ENCODE measurements around the gene RAB41.
"Not testable (repeated sequence)": the region's sequence is repeated elsewhere in the genome, so short reads cannot be mapped to it uniquely, and the experiment has no call there.

Gene RAB41

GRCh38 chrX:70292788-70293187, 10.8 kb downstream of the RAB41 start:
- no peak for DNase-seq

GRCh38 chrX:70293621-70294020, 11.6 kb downstream of the RAB41 start:
- no peak for DNase-seq

GRCh38 chrX:70301716-70302115, 19.7 kb downstream of the RAB41 start:
- DNase-seq = no peak

- DNase-seq = peak; percentile 73
These were observed 31.5 kb downstream of the RAB41 start for GRCh38 chrX:70313503-70313902.

- no peak for DNase-seq
These were observed 40.8 kb downstream of the RAB41 start for GRCh38 chrX:70322784-70323183.

GRCh38 chrX:70323628-70324027, 41.7 kb downstream of the RAB41 start:
- not testable (repeated sequence) for DNase-seq

- DNase-seq = peak; percentile 1
These were observed 42.4 kb downstream of the RAB41 start for GRCh38 chrX:70324326-70324725.

- peak; percentile 34 for DNase-seq
These were observed 49.2 kb downstream of the RAB41 start for GRCh38 chrX:70331161-70331560.

- DNase-seq = no peak
These were observed 50.6 kb downstream of the RAB41 start for GRCh38 chrX:70332600-70332999.

Data from fibroblast of skin of right biceps (primary cell).